ENCODE data around the gene EXOC3L1. TPM values are rescaled to one million over a fixed set of nuclear protein-coding genes. Genes with fewer than 3 reads are reported as not detected.

The EXOC3L1 gene
- total RNA-seq, 1 experiment from 2014 or later, result 4.0 TPM

- TF ChIP-seq IRF1 (CRISPR knock-in tag; IDR thresholded peaks at IDR 0.05) (peak; percentile 22; the same call in 1 of the 2 replicates), ZNF423 (CRISPR knock-in tag; IDR thresholded peaks at IDR 0.05) (no peak)
Measured at GRCh38 chr16:67165121-67166078, 24.5 kb downstream of the EXOC3L1 start (continued).

DNA sequence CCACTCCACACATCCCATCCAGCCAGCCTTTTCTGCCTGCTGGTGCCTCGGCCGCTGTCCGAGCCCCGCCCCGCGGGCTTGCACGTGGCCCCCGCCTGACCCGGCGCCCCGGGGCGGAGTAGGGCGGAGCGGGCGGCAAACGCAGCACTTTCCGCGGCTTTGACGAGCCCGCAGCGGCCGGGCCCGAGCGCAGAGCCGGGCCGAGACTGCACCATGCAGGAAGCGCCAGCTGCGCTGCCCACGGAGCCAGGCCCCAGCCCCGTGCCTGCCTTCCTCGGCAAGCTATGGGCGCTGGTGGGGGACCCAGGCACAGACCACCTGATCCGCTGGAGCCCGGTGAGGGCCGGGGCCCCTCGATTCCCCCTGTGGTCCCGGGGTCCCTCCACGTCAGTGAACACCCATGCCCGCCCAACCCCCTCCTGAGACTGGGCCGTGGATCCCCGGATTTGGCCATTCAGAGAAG, 25.3 kb downstream of the EXOC3L1 start, which contains the start of gene HSF4:
HSF4 (plus strand) TSS at position 147 of the 463 bp plus-strand sequence; CDS start at position 214, 67 bp downstream.
- Mint-ChIP-seq H3K27me3 (ENCODE audit: low read depth) (peaks cover 99% of the 10 kb centered on the region), H3K4me1 (peaks cover 41% of the 10 kb centered on the region), H3K4me3 (peak within 1 kb of the TSS; percentile 65), H3K9me3 (no peaks in the 10 kb centered on the region), H3K36me3 (peaks cover 2% of the 10 kb centered on the region; the same call in 1 of the 2 replicates), H3K27ac (no peak within 1 kb of the TSS)
- ATAC-seq (no peak), DNase-seq (ENCODE audit: low spot score) (no peak)
- TF ChIP-seq MXD4 (CRISPR knock-in tag; IDR thresholded peaks at IDR 0.05; ENCODE audit: borderline replicate concordance) (no peak), FOXJ3 (CRISPR knock-in tag; IDR thresholded peaks at IDR 0.05; ENCODE audit: borderline replicate concordance) (no peak), ZNF219 (CRISPR knock-in tag; IDR thresholded peaks at IDR 0.05; ENCODE audit: borderline replicate concordance) (no peak), TP53 (CRISPR knock-in tag; IDR thresholded peaks at IDR 0.05) (no peak), ZNF121 (CRISPR knock-in tag; IDR thresholded peaks at IDR 0.05) (no peak), NFYB (CRISPR knock-in tag; conservative IDR thresholded peaks at IDR 0.05; ENCODE audit: low read depth) (no peak), FOXP1 (CRISPR knock-in tag; IDR thresholded peaks at IDR 0.05; ENCODE audit: borderline replicate concordance) (0 out of 2 replicates have a peak, but pooled peaks have one; percentile 27), SMAD3 (CRISPR knock-in tag; IDR thresholded peaks at IDR 0.05; ENCODE audit: borderline replicate concordance) (no peak), MAX (CRISPR knock-in tag; IDR thresholded peaks at IDR 0.05) (no peak; the same call in 1 of the 2 replicates), CREB1 (CRISPR knock-in tag; IDR thresholded peaks at IDR 0.05) (no peak), GABPB1 (CRISPR knock-in tag; IDR thresholded peaks at IDR 0.05) (peak; percentile 60; the same call in 1 of the 2 replicates)
- TF ChIP-seq, protein P1, sequence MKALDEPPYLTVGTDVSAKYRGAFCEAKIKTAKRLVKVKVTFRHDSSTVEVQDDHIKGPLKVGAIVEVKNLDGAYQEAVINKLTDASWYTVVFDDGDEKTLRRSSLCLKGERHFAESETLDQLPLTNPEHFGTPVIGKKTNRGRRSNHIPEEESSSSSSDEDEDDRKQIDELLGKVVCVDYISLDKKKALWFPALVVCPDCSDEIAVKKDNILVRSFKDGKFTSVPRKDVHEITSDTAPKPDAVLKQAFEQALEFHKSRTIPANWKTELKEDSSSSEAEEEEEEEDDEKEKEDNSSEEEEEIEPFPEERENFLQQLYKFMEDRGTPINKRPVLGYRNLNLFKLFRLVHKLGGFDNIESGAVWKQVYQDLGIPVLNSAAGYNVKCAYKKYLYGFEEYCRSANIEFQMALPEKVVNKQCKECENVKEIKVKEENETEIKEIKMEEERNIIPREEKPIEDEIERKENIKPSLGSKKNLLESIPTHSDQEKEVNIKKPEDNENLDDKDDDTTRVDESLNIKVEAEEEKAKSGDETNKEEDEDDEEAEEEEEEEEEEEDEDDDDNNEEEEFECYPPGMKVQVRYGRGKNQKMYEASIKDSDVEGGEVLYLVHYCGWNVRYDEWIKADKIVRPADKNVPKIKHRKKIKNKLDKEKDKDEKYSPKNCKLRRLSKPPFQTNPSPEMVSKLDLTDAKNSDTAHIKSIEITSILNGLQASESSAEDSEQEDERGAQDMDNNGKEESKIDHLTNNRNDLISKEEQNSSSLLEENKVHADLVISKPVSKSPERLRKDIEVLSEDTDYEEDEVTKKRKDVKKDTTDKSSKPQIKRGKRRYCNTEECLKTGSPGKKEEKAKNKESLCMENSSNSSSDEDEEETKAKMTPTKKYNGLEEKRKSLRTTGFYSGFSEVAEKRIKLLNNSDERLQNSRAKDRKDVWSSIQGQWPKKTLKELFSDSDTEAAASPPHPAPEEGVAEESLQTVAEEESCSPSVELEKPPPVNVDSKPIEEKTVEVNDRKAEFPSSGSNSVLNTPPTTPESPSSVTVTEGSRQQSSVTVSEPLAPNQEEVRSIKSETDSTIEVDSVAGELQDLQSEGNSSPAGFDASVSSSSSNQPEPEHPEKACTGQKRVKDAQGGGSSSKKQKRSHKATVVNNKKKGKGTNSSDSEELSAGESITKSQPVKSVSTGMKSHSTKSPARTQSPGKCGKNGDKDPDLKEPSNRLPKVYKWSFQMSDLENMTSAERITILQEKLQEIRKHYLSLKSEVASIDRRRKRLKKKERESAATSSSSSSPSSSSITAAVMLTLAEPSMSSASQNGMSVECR (CRISPR knock-in tag; IDR thresholded peaks at IDR 0.05; ENCODE audit: borderline replicate concordance), result no peak
- TF ChIP-seq, protein P2, sequence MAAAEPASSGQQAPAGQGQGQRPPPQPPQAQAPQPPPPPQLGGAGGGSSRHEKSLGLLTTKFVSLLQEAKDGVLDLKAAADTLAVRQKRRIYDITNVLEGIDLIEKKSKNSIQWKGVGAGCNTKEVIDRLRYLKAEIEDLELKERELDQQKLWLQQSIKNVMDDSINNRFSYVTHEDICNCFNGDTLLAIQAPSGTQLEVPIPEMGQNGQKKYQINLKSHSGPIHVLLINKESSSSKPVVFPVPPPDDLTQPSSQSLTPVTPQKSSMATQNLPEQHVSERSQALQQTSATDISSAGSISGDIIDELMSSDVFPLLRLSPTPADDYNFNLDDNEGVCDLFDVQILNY (CRISPR knock-in tag; IDR thresholded peaks at IDR 0.05), result no peak
- TF ChIP-seq, protein P3, sequence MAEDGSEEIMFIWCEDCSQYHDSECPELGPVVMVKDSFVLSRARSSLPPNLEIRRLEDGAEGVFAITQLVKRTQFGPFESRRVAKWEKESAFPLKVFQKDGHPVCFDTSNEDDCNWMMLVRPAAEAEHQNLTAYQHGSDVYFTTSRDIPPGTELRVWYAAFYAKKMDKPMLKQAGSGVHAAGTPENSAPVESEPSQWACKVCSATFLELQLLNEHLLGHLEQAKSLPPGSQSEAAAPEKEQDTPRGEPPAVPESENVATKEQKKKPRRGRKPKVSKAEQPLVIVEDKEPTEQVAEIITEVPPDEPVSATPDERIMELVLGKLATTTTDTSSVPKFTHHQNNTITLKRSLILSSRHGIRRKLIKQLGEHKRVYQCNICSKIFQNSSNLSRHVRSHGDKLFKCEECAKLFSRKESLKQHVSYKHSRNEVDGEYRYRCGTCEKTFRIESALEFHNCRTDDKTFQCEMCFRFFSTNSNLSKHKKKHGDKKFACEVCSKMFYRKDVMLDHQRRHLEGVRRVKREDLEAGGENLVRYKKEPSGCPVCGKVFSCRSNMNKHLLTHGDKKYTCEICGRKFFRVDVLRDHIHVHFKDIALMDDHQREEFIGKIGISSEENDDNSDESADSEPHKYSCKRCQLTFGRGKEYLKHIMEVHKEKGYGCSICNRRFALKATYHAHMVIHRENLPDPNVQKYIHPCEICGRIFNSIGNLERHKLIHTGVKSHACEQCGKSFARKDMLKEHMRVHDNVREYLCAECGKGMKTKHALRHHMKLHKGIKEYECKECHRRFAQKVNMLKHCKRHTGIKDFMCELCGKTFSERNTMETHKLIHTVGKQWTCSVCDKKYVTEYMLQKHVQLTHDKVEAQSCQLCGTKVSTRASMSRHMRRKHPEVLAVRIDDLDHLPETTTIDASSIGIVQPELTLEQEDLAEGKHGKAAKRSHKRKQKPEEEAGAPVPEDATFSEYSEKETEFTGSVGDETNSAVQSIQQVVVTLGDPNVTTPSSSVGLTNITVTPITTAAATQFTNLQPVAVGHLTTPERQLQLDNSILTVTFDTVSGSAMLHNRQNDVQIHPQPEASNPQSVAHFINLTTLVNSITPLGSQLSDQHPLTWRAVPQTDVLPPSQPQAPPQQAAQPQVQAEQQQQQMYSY (CRISPR knock-in tag; IDR thresholded peaks at IDR 0.05), result peak; percentile 63
- TF ChIP-seq, protein P4, sequence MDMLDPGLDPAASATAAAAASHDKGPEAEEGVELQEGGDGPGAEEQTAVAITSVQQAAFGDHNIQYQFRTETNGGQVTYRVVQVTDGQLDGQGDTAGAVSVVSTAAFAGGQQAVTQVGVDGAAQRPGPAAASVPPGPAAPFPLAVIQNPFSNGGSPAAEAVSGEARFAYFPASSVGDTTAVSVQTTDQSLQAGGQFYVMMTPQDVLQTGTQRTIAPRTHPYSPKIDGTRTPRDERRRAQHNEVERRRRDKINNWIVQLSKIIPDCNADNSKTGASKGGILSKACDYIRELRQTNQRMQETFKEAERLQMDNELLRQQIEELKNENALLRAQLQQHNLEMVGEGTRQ (CRISPR knock-in tag; IDR thresholded peaks at IDR 0.05), result peak; percentile 36; the same call in 1 of the 2 replicates
- POLR2A ChIA-PET, result no interaction called here
- CTCF ChIA-PET, result interaction anchor here (0.6 to 15.6 kb wide), 5 partner anchors 8 to 147 kb away, joined by 3 to 386 read pairs (median 5); partner anchors contain the start of genes B3GNT9, FBXL8 and TRADD
